ENCODE data around the gene COA6. TPM values are rescaled to one million over a fixed set of nuclear protein-coding genes. Genes with fewer than 3 reads are reported as not detected.

The COA6 gene
- total RNA-seq, 4 donors from 2014 or later: 8.6 to 21.4 (median 16.3) TPM

DNA sequence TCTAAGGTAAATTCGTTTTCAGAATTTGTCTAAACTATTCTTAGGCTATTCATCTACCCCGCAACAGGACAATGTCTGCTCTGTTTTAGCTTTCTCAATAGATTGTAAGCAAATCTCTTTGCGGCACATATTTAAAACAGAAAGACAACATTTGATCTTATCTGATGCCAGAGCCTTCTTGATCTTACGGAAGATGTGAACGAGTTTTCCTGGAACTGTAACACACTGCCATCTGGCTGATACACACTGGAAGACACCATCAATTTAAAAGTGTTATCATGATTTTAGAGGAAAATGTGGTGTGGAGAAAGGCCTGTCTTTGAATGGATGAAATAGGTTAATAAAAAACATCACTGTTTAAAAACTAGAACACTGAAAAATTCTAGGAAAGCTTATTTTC is 36.1 kb downstream of the COA6 start:
- DNase-seq (ENCODE audit: low spot score in 2 of 2): no peak

DNA sequence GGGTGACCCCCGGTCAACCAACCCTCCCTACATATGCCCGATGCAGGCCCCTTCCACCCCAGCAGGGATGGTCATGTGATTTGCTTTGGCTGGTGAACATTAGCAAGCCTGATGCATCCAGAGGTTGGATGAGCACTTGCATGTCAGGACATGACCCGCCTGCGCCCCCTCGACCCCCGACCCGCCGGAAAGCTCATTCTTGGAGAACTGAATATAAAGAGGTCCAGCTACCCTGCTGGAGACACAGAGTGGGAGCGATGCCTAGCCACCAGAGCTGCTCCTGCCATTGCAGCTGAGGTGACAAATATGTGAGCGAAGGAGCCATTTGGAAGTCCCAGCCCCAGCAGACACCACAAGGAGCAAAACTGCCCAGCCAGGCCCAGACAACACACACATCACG is 39.6 kb downstream of the COA6 start:
- no peaks in the 10 kb centered on the region for H3K9me3 ChIP-seq
- DNase-seq (ENCODE audit: low spot score in 2 of 2): no peak
- H3K4me3 ChIP-seq: no peak overlapping the region
- H3K4me1 ChIP-seq: no peaks in the 10 kb centered on the region
- TF ChIP-seq EP300 (IDR thresholded peaks at IDR 0.05) (no peak), POLR2A (IDR thresholded peaks at IDR 0.05) (no peak), POLR2AphosphoS5 (IDR thresholded peaks at IDR 0.05) (no peak)
- TF ChIP-seq, protein P1, sequence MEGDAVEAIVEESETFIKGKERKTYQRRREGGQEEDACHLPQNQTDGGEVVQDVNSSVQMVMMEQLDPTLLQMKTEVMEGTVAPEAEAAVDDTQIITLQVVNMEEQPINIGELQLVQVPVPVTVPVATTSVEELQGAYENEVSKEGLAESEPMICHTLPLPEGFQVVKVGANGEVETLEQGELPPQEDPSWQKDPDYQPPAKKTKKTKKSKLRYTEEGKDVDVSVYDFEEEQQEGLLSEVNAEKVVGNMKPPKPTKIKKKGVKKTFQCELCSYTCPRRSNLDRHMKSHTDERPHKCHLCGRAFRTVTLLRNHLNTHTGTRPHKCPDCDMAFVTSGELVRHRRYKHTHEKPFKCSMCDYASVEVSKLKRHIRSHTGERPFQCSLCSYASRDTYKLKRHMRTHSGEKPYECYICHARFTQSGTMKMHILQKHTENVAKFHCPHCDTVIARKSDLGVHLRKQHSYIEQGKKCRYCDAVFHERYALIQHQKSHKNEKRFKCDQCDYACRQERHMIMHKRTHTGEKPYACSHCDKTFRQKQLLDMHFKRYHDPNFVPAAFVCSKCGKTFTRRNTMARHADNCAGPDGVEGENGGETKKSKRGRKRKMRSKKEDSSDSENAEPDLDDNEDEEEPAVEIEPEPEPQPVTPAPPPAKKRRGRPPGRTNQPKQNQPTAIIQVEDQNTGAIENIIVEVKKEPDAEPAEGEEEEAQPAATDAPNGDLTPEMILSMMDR (IDR thresholded peaks at IDR 0.05): no peak
- H3K36me3 ChIP-seq: peaks cover 39% of the 10 kb centered on the region
- WGBS: 95% methylated on average over 11 of the region's 11 CpGs
- H3K27me3 ChIP-seq: no peaks in the 10 kb centered on the region
- no peak overlapping the region for H3K27ac ChIP-seq

More for the DNA sequence above, 36.1 kb downstream of the COA6 start:
- WGBS: 64% methylated on average over 5 of the region's 5 CpGs
- no peak overlapping the region for H3K4me3 ChIP-seq
- H3K9me3 ChIP-seq: no peaks in the 10 kb centered on the region
- no peaks in the 10 kb centered on the region for H3K4me1 ChIP-seq
- H3K36me3 ChIP-seq: peaks cover 28% of the 10 kb centered on the region
- no peaks in the 10 kb centered on the region for H3K27me3 ChIP-seq
- no peak overlapping the region for H3K27ac ChIP-seq
- no peak for TF ChIP-seq EP300 (IDR thresholded peaks at IDR 0.05)
- TF ChIP-seq, protein P1 (IDR thresholded peaks at IDR 0.05): no peak
- no peak for TF ChIP-seq POLR2A (IDR thresholded peaks at IDR 0.05)
- TF ChIP-seq POLR2AphosphoS5 (IDR thresholded peaks at IDR 0.05): no peak

DNA sequence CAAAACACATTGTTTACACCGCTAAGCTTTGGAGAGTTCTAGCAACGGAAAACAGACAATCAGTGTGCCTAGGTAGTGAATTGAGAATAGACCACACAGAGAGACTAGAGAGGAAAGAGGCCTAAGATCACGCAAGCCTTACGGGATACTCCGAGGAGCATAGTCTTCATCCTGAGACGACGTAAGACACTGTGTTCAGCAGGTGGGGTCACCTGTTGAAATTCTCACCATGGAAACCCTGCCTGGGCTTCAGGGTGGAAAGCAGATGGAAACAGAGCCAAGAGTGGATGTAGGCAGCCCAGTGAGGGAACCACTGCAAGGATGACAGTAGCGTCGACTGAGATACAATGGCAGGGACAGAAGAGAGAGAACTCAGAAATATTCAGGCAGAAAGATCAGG is 40.2 kb downstream of the COA6 start:
- Histone ChIP-seq H3K4me3 (no peak overlapping the region), H3K27me3 (no peaks in the 10 kb centered on the region), H3K36me3 (peaks cover 46% of the 10 kb centered on the region), H3K4me1 (no peaks in the 10 kb centered on the region), H3K9me3 (no peaks in the 10 kb centered on the region), H3K27ac (no peak overlapping the region)
- DNase-seq (ENCODE audit: low spot score in 2 of 2): no peak
- TF ChIP-seq POLR2A (IDR thresholded peaks at IDR 0.05) (no peak), POLR2AphosphoS5 (IDR thresholded peaks at IDR 0.05) (no peak), EP300 (IDR thresholded peaks at IDR 0.05) (no peak)
- TF ChIP-seq, protein P1 (IDR thresholded peaks at IDR 0.05): no peak
- 94% methylated on average over 9 of the region's 9 CpGs for WGBS

DNA sequence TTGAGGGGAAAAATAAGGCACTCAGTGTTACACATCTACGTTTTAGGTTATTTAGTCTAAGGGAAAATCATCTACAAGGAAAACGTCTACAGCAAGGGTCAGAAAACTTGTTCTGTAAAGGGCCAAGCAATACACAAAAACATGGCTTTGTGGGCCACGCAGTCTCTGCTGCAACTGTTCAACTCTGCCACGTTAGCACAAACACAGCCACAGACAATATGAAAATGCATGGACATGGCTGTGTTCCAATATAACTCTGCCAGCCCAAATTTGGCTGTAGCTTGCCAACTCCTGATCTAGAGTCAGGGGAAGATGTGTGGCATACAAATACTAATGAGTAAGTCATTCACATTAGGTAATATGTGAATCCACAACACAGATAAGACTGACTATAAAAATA is 40.7 kb downstream of the COA6 start:
- no peaks in the 10 kb centered on the region for H3K27me3 ChIP-seq
- H3K4me1 ChIP-seq: no peaks in the 10 kb centered on the region
- no peak for TF ChIP-seq EP300 (IDR thresholded peaks at IDR 0.05)
- TF ChIP-seq, protein P1 (IDR thresholded peaks at IDR 0.05): no peak
- no peak for TF ChIP-seq POLR2A (IDR thresholded peaks at IDR 0.05)
- no peak for TF ChIP-seq POLR2AphosphoS5 (IDR thresholded peaks at IDR 0.05)
- no peak overlapping the region for H3K27ac ChIP-seq
- no peak for DNase-seq (ENCODE audit: low spot score in 2 of 2)
- WGBS: 76% methylated on average over 4 of the region's 4 CpGs
- H3K36me3 ChIP-seq: peaks cover 46% of the 10 kb centered on the region
- H3K9me3 ChIP-seq: no peaks in the 10 kb centered on the region
- no peak overlapping the region for H3K4me3 ChIP-seq

DNA sequence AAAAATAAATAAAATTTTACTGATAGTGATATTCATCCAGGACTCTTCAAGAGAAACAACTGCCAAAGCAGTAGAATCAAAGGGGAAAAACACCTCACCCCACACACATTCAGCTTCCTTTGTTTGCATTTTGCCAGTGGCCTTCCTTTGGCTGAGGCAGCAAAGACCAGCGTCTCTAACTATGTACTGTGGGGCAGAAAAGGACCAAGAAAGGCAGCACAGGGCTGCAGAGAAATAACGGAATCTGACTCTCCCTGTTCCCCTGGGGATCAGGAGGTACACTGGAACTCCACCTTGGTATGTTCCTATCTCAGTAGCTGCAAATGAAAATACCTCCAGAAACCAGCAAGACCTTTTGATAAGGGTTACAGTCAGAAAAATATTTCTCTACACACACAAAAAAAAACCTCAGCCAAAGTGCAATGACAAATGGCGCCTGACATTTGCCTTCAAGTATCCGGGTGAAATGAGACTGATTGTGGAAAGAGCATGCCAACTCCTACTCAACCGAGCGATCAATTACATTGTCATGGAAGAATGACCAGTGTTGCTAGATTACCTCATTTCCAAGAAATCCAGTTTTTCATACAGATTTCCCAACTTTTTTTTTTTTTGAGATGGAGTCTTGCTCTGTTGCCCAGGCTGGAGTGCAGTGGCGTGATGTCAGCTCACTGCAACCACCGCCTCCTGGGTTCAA is 54.8 kb downstream of the COA6 start:
- TF ChIP-seq POLR2A (IDR thresholded peaks at IDR 0.05): no peak
- TF ChIP-seq, protein P1 (IDR thresholded peaks at IDR 0.05): no peak
- TF ChIP-seq EP300 (IDR thresholded peaks at IDR 0.05): no peak
- Histone ChIP-seq H3K27me3 (no peaks in the 10 kb centered on the region), H3K9me3 (no peaks in the 10 kb centered on the region)

More for the DNA sequence above, 54.8 kb downstream of the COA6 start:
- H3K27ac ChIP-seq: no peak overlapping the region
- H3K4me1 ChIP-seq: no peaks in the 10 kb centered on the region
- no peak overlapping the region for H3K4me3 ChIP-seq
- H3K36me3 ChIP-seq: peaks cover 58% of the 10 kb centered on the region
- WGBS: 79% methylated on average over 8 of the region's 8 CpGs
- DNase-seq (ENCODE audit: low spot score in 2 of 2): no peak

All from suprapubic skin (tissue), 4 donors.